ENCODE measurements around the gene LRRK2.
"Not testable (repeated sequence)": the region's sequence is repeated elsewhere in the genome, so short reads cannot be mapped to it uniquely, and the experiment has no call there.

DNA sequence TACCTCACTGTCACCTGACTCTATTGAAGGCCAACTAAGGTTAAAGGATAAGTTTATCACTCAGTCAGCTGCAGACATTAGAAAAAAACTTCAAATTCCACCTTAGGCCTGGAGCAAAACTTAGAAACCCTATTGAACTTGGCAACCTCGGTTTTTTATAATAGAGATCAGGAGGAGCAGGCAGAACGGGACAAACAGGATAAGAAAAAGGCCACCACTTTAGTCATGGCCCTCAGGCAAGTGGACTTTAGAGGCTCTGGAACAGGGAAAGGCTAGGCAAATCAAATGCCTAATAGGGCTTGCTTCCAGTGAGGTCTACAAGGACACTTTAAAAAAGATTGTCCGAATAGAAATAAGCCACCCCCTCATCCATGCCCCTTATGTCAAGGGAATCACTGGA lies 162.5 kb downstream of the LRRK2 start:
- TF ChIP-seq, protein P1, sequence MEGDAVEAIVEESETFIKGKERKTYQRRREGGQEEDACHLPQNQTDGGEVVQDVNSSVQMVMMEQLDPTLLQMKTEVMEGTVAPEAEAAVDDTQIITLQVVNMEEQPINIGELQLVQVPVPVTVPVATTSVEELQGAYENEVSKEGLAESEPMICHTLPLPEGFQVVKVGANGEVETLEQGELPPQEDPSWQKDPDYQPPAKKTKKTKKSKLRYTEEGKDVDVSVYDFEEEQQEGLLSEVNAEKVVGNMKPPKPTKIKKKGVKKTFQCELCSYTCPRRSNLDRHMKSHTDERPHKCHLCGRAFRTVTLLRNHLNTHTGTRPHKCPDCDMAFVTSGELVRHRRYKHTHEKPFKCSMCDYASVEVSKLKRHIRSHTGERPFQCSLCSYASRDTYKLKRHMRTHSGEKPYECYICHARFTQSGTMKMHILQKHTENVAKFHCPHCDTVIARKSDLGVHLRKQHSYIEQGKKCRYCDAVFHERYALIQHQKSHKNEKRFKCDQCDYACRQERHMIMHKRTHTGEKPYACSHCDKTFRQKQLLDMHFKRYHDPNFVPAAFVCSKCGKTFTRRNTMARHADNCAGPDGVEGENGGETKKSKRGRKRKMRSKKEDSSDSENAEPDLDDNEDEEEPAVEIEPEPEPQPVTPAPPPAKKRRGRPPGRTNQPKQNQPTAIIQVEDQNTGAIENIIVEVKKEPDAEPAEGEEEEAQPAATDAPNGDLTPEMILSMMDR (IDR thresholded peaks at IDR 0.05 in 8 of 11, conservative IDR thresholded peaks at IDR 0.05 in 3 of 11): not testable (repeated sequence)
- TF ChIP-seq POLR2A (IDR thresholded peaks at IDR 0.05): not testable (repeated sequence)

Measured in spleen (tissue), 7 donors.